RWPE2 (cell line): ENCODE results near the gene SUPT3H.

ENCODE experiments used
- ATAC-seq: fragments of 200-7000 bp; cut with Tn5 transposase; 3 replicates; pipeline ENCODE4 v1.9.1; 2021; ENCODE audit warnings: low read depth
- DNase-seq: peaks from one replicate; pipeline ENCODE4 v3.0.0-alpha.2; 2020; ENCODE audit warnings: low spot score
- H3K27ac ChIP-seq: fragments of 450-650 bp; 2 replicates; pipeline ENCODE4 v1.5.1; 2017; ENCODE audit warnings: mild to moderate bottlenecking; ENCODE audit not compliant: poor library complexity, severe bottlenecking
- H3K27me3 ChIP-seq: fragments of 250-450 bp; sonication (Bioruptor Pico); 2 replicates; pipeline ENCODE4 v1.5.1; 2021; ENCODE audit warnings: mild to moderate bottlenecking, moderate library complexity; ENCODE audit not compliant: insufficient read depth, poor library complexity, severe bottlenecking
- H3K36me3 ChIP-seq: fragments of 250-450 bp; sonication (Bioruptor Pico); 2 replicates; pipeline ENCODE4 v1.5.1; 2020; ENCODE audit warnings: low read depth, mild to moderate bottlenecking, moderate library complexity
- H3K4me1 ChIP-seq: fragments of 250-450 bp; sonication (Bioruptor Pico); 2 replicates; pipeline ENCODE4 v1.5.1; 2021; ENCODE audit warnings: mild to moderate bottlenecking, moderate library complexity; ENCODE audit not compliant: insufficient read depth, poor library complexity, severe bottlenecking
- H3K4me3 ChIP-seq: fragments of 250-450 bp; sonication (Bioruptor Pico); 2 replicates; pipeline ENCODE4 v1.5.1; 2021; ENCODE audit warnings: mild to moderate bottlenecking, moderate library complexity; ENCODE audit not compliant: severe bottlenecking
- H3K9me3 ChIP-seq: fragments of 250-450 bp; sonication (Bioruptor Pico); 2 replicates; pipeline ENCODE4 v1.5.1; 2021; ENCODE audit warnings: mild to moderate bottlenecking, moderate library complexity; ENCODE audit not compliant: severe bottlenecking
- TF ChIP-seq, protein P1 (sequence below): fragments of 450-650 bp; IDR thresholded peaks from one replicate; pipeline ENCODE4 v1.5.1; 2017; ENCODE audit warnings: mild to moderate bottlenecking, moderate library complexity; ENCODE audit not compliant: poor library complexity, severe bottlenecking

Gene SUPT3H

DNA sequence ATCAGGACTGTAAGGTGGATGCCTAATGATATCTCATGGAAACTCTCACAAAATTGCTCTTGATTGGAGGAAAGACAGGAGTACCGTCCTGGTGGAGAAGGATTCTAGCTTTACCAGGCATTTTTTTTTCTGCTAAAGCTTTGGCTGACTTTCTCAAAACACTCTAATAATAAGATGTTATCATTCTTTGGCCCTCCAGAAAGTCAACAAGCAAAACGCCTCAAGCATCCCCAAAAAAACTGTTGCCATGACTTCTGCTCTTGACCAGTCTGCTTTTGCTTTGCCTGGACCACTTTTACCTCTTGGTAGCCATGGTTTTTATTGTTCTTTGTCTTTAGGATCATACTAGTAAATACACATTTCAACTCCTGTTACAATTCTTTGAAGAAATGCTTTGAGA is 105.1 kb downstream of the SUPT3H start:
- Histone ChIP-seq H3K27ac (no peak overlapping the region), H3K36me3 (no peaks in the 10 kb centered on the region), H3K27me3 (no peaks in the 10 kb centered on the region), H3K4me3 (no peak overlapping the region), H3K4me1 (no peaks in the 10 kb centered on the region), H3K9me3 (no peaks in the 10 kb centered on the region)
- DNase-seq (no peak), ATAC-seq (no peak)
- TF ChIP-seq, protein P1, sequence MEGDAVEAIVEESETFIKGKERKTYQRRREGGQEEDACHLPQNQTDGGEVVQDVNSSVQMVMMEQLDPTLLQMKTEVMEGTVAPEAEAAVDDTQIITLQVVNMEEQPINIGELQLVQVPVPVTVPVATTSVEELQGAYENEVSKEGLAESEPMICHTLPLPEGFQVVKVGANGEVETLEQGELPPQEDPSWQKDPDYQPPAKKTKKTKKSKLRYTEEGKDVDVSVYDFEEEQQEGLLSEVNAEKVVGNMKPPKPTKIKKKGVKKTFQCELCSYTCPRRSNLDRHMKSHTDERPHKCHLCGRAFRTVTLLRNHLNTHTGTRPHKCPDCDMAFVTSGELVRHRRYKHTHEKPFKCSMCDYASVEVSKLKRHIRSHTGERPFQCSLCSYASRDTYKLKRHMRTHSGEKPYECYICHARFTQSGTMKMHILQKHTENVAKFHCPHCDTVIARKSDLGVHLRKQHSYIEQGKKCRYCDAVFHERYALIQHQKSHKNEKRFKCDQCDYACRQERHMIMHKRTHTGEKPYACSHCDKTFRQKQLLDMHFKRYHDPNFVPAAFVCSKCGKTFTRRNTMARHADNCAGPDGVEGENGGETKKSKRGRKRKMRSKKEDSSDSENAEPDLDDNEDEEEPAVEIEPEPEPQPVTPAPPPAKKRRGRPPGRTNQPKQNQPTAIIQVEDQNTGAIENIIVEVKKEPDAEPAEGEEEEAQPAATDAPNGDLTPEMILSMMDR, result no peak

DNA sequence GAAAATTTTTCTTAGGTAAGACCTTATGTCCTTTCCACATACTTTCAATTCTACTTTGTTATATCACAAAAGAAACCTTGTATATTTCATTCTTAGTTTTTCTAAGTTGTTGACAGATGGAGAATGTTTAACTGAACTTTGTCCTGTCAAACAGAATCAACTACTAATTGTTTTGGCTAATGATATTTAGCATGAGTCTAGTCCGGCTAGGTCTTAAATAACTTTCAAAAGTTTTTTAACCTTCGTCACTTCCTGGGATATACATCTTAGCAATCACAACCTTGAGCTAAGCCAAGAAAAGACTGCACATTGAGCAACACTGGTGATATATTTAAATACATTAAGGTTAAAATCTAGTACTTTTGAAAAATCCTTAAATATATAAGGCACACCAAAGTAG is 112.5 kb downstream of the SUPT3H start:
- H3K9me3 ChIP-seq, result peaks cover 3% of the 10 kb centered on the region
- H3K4me3 ChIP-seq, result no peak overlapping the region
- ATAC-seq (no peak), DNase-seq (no peak)
- H3K4me1 ChIP-seq, result no peaks in the 10 kb centered on the region
- TF ChIP-seq, protein P1, result no peak
- no peaks in the 10 kb centered on the region for H3K27me3 ChIP-seq
- no peaks in the 10 kb centered on the region for H3K36me3 ChIP-seq
- no peak overlapping the region for H3K27ac ChIP-seq

GRCh38 chr6:45260696-45261095 is 117.0 kb downstream of the SUPT3H start:
- TF ChIP-seq, protein P1, result no peak
- no peaks in the 10 kb centered on the region for H3K4me1 ChIP-seq
- no peak for DNase-seq
- no peak for ATAC-seq
- no peak overlapping the region for H3K27ac ChIP-seq
- no peaks in the 10 kb centered on the region for H3K36me3 ChIP-seq
- H3K4me3 ChIP-seq, result no peak overlapping the region
- no peaks in the 10 kb centered on the region for H3K27me3 ChIP-seq
- peaks cover 1% of the 10 kb centered on the region for H3K9me3 ChIP-seq

DNA sequence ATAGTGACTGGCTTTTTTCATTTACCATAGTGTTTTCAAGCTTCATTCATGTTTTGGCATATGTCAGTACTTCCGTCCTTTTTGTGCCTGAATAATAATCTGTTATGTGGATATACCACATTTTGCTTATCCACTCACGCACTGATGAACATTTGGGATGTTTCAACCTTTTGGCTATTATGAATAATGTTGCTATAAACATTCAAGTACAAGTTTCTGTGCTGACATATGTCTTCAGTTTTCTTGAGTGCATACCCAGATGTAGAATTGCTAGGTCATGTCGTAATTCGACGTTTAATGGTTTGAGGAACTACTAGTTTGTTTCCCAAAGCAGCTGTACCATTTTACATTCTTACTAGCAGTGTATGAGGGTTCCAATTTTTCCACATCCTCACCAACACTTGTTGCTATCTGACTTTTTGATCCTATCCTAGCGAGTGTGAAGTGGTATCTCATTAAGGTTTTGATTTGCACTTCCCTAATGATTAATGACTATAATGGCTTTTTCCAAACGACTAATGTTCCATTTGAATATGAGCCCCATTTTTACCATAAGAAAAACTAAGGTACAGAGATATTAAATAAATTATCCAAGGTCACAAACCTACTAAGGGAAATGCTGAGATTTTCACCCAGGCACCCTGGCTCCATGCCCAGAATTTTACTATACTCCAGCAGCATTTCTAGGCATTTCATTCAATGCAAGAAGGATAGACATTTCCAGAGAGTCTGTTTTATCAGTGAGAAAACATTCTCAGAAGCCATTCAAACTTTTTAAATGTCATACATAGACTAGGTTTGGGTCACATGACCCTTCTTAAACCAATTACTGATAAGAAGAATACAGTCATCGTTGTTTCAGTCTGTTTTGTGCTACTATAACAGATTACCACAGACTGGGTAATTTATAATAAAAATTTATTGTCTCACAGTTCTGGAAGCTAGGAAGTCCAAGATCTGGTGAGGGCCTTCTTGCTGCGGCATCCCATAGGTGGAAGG is 120.7 kb downstream of the SUPT3H start:
- DNase-seq, result no peak
- Histone ChIP-seq H3K27ac (no peak overlapping the region), H3K36me3 (no peaks in the 10 kb centered on the region), H3K4me1 (no peaks in the 10 kb centered on the region), H3K27me3 (no peaks in the 10 kb centered on the region), H3K9me3 (no peaks in the 10 kb centered on the region), H3K4me3 (no peak overlapping the region)
- ATAC-seq, result no peak
- TF ChIP-seq, protein P1, result no peak

DNA sequence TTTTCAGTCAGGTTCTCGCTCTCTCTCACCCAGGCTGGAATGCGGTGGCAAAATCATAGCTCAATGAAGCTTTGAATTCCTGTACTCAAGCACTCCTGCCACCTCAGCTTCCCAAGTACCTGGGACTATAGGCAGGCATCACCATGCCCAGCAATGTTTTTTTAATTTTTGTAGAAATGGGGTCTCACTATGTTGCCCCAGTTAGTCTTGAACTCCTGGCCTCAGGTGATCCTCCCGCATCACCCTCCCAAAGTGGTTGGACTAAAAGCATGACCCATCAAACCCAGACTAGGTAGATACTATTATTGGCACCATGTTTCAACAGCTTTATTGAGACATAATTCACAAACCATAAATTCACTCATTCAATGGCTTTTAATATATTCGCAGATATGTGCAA is 122.3 kb downstream of the SUPT3H start:
- no peaks in the 10 kb centered on the region for H3K27me3 ChIP-seq
- H3K4me1 ChIP-seq, result no peaks in the 10 kb centered on the region
- H3K9me3 ChIP-seq, result no peaks in the 10 kb centered on the region
- no peak overlapping the region for H3K27ac ChIP-seq
- no peaks in the 10 kb centered on the region for H3K36me3 ChIP-seq
- DNase-seq (no peak), ATAC-seq (no peak)
- no peak overlapping the region for H3K4me3 ChIP-seq
- TF ChIP-seq, protein P1, result no peak
